Mesendoderm (in vitro differentiated cells): ENCODE results near the gene UBB.

ENCODE experiments used
- DNase-seq: peaks from one replicate; pipeline ENCODE4 v3.0.0; 2013
- H2AK5ac ChIP-seq: 2 replicates; pipeline ENCODE4 v1.6.1; 2013; ENCODE audit warnings: low read length, inconsistent platforms
- H2BK120ac ChIP-seq: 2 replicates; pipeline ENCODE4 v1.6.1; 2013; ENCODE audit warnings: low read depth, mild to moderate bottlenecking, low read length, moderate library complexity, mixed read lengths
- H2BK15ac ChIP-seq: replicated peaks from 2 replicates; pipeline ENCODE4 v1.6.1; 2013; ENCODE audit warnings: low read depth, mild to moderate bottlenecking, moderate library complexity
- H2BK5ac ChIP-seq: 2 replicates; pipeline ENCODE4 v1.6.1; 2013; ENCODE audit warnings: low read length, inconsistent platforms
- H3K18ac ChIP-seq: 2 replicates; pipeline ENCODE4 v1.6.1; 2013; ENCODE audit warnings: mild to moderate bottlenecking, low read length, mixed read lengths
- H3K23ac ChIP-seq: one replicate; pipeline ENCODE4 v1.6.1; 2013; ENCODE audit warnings: low read length
- H3K27ac ChIP-seq: 2 replicates; pipeline ENCODE4 v1.5.1; 2013; ENCODE audit warnings: low read depth, mild to moderate bottlenecking, inconsistent platforms, low read length, moderate library complexity
- H3K27me3 ChIP-seq: 2 replicates; pipeline ENCODE4 v1.6.1; 2013; ENCODE audit warnings: low read length, control low read depth, mild to moderate bottlenecking, inconsistent platforms; ENCODE audit not compliant: insufficient read depth, poor library complexity
- H3K36me3 ChIP-seq: 2 replicates; pipeline ENCODE4 v1.6.1; 2013; ENCODE audit warnings: low read length, inconsistent platforms; ENCODE audit not compliant: control insufficient read depth, insufficient read depth
- H3K4ac ChIP-seq: one replicate; pipeline ENCODE4 v1.6.1; 2013; ENCODE audit warnings: low read depth, mild to moderate bottlenecking, low read length, moderate library complexity
- H3K4me1 ChIP-seq: 2 replicates; pipeline ENCODE4 v1.6.1; 2013; ENCODE audit warnings: low read depth, low read length, inconsistent platforms; ENCODE audit not compliant: control insufficient read depth
- H3K4me2 ChIP-seq: 2 replicates; pipeline ENCODE4 v1.6.1; 2013; ENCODE audit warnings: low read length
- H3K4me3 ChIP-seq: 2 replicates; pipeline ENCODE4 v1.5.1; 2013; ENCODE audit warnings: mild to moderate bottlenecking, low read length
- H3K56ac ChIP-seq: one replicate; pipeline ENCODE4 v1.6.1; 2013; ENCODE audit warnings: low read length
- H3K79me1 ChIP-seq: 2 replicates; pipeline ENCODE4 v1.6.1; 2013; ENCODE audit warnings: low read length, inconsistent platforms
- H3K79me2 ChIP-seq: 2 replicates; pipeline ENCODE4 v1.6.1; 2013; ENCODE audit warnings: mild to moderate bottlenecking, low read length; ENCODE audit not compliant: control insufficient read depth, insufficient read depth
- H3K9ac ChIP-seq: 2 replicates; pipeline ENCODE4 v1.6.1; 2013; ENCODE audit warnings: low read length, inconsistent platforms
- H4K5ac ChIP-seq: one replicate; pipeline ENCODE4 v1.6.1; 2013; ENCODE audit warnings: low read length
- H4K8ac ChIP-seq: one replicate; pipeline ENCODE4 v1.6.1; 2013; ENCODE audit warnings: low read depth, mild to moderate bottlenecking, control low read depth, low read length, moderate library complexity
- WGBS: extraction: QIAGEN DNeasy Blood & Tissue Kit; methylation state at CpG from one replicate; pipeline ENCODE4 v1.1.7; 2013; ENCODE audit warnings: low lambda C conversion rate, missing lambda C conversion rate; ENCODE audit not compliant: insufficient coverage; ENCODE audit errors: extremely low coverage; 5-methylcytosine and 5-hydroxymethylcytosine counted together

UBB gene

GRCh38 chr17:16343569-16343968 lies 37.3 kb upstream of the UBB start:
- Histone ChIP-seq H2BK5ac (no peak overlapping the region), H2BK15ac (no peak overlapping the region), H3K27ac (no peak overlapping the region), H3K36me3 (peaks cover 5% of the 10 kb centered on the region), H3K23ac (no peak overlapping the region), H3K18ac (no peak overlapping the region), H3K27me3 (no peaks in the 10 kb centered on the region), H3K4me3 (no peak overlapping the region), H2BK120ac (no peak overlapping the region), H3K79me2 (no peaks in the 10 kb centered on the region), H3K79me1 (no peaks in the 10 kb centered on the region), H2AK5ac (no peak overlapping the region), H3K4me2 (no peak overlapping the region), H3K9ac (no peak overlapping the region), H3K4ac (no peak overlapping the region), H3K4me1 (no peaks in the 10 kb centered on the region), H4K8ac (no peak overlapping the region), H4K5ac (no peak overlapping the region), H3K56ac (no peak overlapping the region)
- WGBS = no CpG with 5 or more reads among the region's 3 CpGs
- no peak for DNase-seq

GRCh38 chr17:16345565-16345964 lies 35.3 kb upstream of the UBB start:
- Histone ChIP-seq H3K4me2 (no peak overlapping the region), H2BK15ac (no peak overlapping the region), H3K79me1 (peaks cover 2% of the 10 kb centered on the region), H3K9ac (no peak overlapping the region), H3K4ac (no peak overlapping the region), H2BK120ac (no peak overlapping the region), H3K27ac (no peak overlapping the region), H2BK5ac (no peak overlapping the region), H3K23ac (no peak overlapping the region), H4K5ac (no peak overlapping the region), H3K56ac (no peak overlapping the region), H4K8ac (no peak overlapping the region), H3K36me3 (peaks cover 10% of the 10 kb centered on the region), H3K18ac (no peak overlapping the region), H2AK5ac (no peak overlapping the region), H3K4me1 (no peaks in the 10 kb centered on the region), H3K27me3 (no peaks in the 10 kb centered on the region), H3K4me3 (no peak overlapping the region), H3K79me2 (peaks cover 2% of the 10 kb centered on the region)
- no CpG with 5 or more reads among the region's 5 CpGs for WGBS
- no peak for DNase-seq

GRCh38 chr17:16346721-16347271 lies 34.1 kb upstream of the UBB start:
- no CpG with 5 or more reads among the region's 6 CpGs for WGBS
- H3K4ac ChIP-seq = no peak overlapping the region
- H2BK5ac ChIP-seq = no peak overlapping the region
- H3K9ac ChIP-seq = no peak overlapping the region
- H3K4me1 ChIP-seq = no peaks in the 10 kb centered on the region
- H3K23ac ChIP-seq = no peak overlapping the region
- H3K36me3 ChIP-seq = peaks cover 10% of the 10 kb centered on the region
- H3K4me2 ChIP-seq = no peak overlapping the region
- no peak overlapping the region for H2BK15ac ChIP-seq
- peaks cover 2% of the 10 kb centered on the region for H3K79me1 ChIP-seq
- H3K27me3 ChIP-seq = no peaks in the 10 kb centered on the region
- H3K18ac ChIP-seq = no peak overlapping the region
- H2AK5ac ChIP-seq = no peak overlapping the region
- no peak overlapping the region for H3K56ac ChIP-seq
- DNase-seq = no peak
- H4K8ac ChIP-seq = no peak overlapping the region
- no peak overlapping the region for H3K4me3 ChIP-seq
- H4K5ac ChIP-seq = no peak overlapping the region
- H2BK120ac ChIP-seq = no peak overlapping the region
- H3K27ac ChIP-seq = no peak overlapping the region
- peaks cover 4% of the 10 kb centered on the region for H3K79me2 ChIP-seq

GRCh38 chr17:16348586-16348985 lies 32.3 kb upstream of the UBB start:
- no CpG with 5 or more reads among the region's 6 CpGs for WGBS
- Histone ChIP-seq H3K4me3 (no peak overlapping the region), H3K79me2 (peaks cover 10% of the 10 kb centered on the region), H2BK5ac (no peak overlapping the region), H3K56ac (no peak overlapping the region), H3K18ac (no peak overlapping the region), H3K27me3 (no peaks in the 10 kb centered on the region), H2BK120ac (no peak overlapping the region), H3K9ac (no peak overlapping the region), H2BK15ac (no peak overlapping the region), H3K79me1 (peaks cover 2% of the 10 kb centered on the region), H4K5ac (no peak overlapping the region), H3K4ac (no peak overlapping the region), H3K23ac (no peak overlapping the region), H3K4me2 (no peak overlapping the region), H3K4me1 (peaks cover under 1% of the 10 kb centered on the region), H3K36me3 (peaks cover 8% of the 10 kb centered on the region), H3K27ac (no peak overlapping the region), H4K8ac (no peak overlapping the region), H2AK5ac (no peak overlapping the region)
- DNase-seq = no peak

- peaks cover 8% of the 10 kb centered on the region for H3K36me3 ChIP-seq
- H3K23ac ChIP-seq = no peak overlapping the region
- peaks cover 2% of the 10 kb centered on the region for H3K4me1 ChIP-seq
- H3K4me2 ChIP-seq = no peak overlapping the region
- H3K4me3 ChIP-seq = no peak overlapping the region
- H3K56ac ChIP-seq = no peak overlapping the region
- H4K5ac ChIP-seq = no peak overlapping the region
- H2AK5ac ChIP-seq = no peak overlapping the region
- H3K79me1 ChIP-seq = peaks cover 2% of the 10 kb centered on the region
- DNase-seq = no peak
- no peak overlapping the region for H2BK15ac ChIP-seq
- no peak overlapping the region for H3K9ac ChIP-seq
- H3K79me2 ChIP-seq = peaks cover 10% of the 10 kb centered on the region
- no peak overlapping the region for H2BK120ac ChIP-seq
- H2BK5ac ChIP-seq = no peak overlapping the region
- H3K4ac ChIP-seq = no peak overlapping the region
- no CpG with 5 or more reads among the region's 5 CpGs for WGBS
- H3K18ac ChIP-seq = no peak overlapping the region
- no peak overlapping the region for H3K27ac ChIP-seq
- H3K27me3 ChIP-seq = no peaks in the 10 kb centered on the region
- H4K8ac ChIP-seq = no peak overlapping the region
Observed at GRCh38 chr17:16349431-16349830, 31.5 kb upstream of the UBB start.

- no CpG with 5 or more reads among the region's 10 CpGs for WGBS
- Histone ChIP-seq H4K5ac (no peak overlapping the region), H2BK5ac (no peak overlapping the region), H2AK5ac (no peak overlapping the region), H3K79me2 (peaks cover 10% of the 10 kb centered on the region), H3K4ac (peak overlapping the region; percentile 90), H3K4me3 (peak overlapping the region; percentile 85), H2BK120ac (no peak overlapping the region), H3K36me3 (peaks cover 8% of the 10 kb centered on the region), H3K27ac (no peak overlapping the region), H3K9ac (peak overlapping the region; percentile 89), H3K4me1 (peaks cover 2% of the 10 kb centered on the region), H3K56ac (peak overlapping the region; percentile 94), H2BK15ac (no peak overlapping the region), H3K27me3 (no peaks in the 10 kb centered on the region), H3K18ac (peak overlapping the region; percentile 94), H3K79me1 (peaks cover 2% of the 10 kb centered on the region), H3K23ac (no peak overlapping the region), H4K8ac (no peak overlapping the region), H3K4me2 (peak overlapping the region; percentile 74)
- no peak for DNase-seq
Observed at GRCh38 chr17:16351831-16352230, 29.1 kb upstream of the UBB start.
